Renal pelvis (tissue), 4 donors: ENCODE data around the gene FANCL. TPM values are rescaled to one million over a fixed set of nuclear protein-coding genes. Genes with fewer than 3 reads are reported as not detected.
"Not testable (repeated sequence)": the region's sequence is repeated elsewhere in the genome, so short reads cannot be mapped to it uniquely, and the experiment has no call there.

Experiments used
- DNase-seq: peaks from one replicate; pipeline ENCODE4 v3.0.0-alpha.2; 2013
- polyA plus RNA-seq, 3 donors: library from polyadenylated mRNA; unstranded; fragments of 120-200 nt; gene quantifications; one replicate each; pipeline ENCODE4 v1.2.1, GENCODE V29; 2013; ENCODE audit not compliant: insufficient read length in 3 of 3

FANCL gene
- polyA plus RNA-seq, 3 donors = 44.9 to 55.9 (median 54.9) TPM

GRCh38 chr2:58221909-58222308, 19.2 kb downstream of the FANCL start:
- DNase-seq = no peak

- no peak for DNase-seq
These were observed 25.7 kb downstream of the FANCL start for GRCh38 chr2:58215429-58215828.

- not testable (repeated sequence) for DNase-seq
These were observed 30.1 kb downstream of the FANCL start for GRCh38 chr2:58210951-58211568.

GRCh38 chr2:58207189-58207588, 33.9 kb downstream of the FANCL start:
- no peak for DNase-seq

- DNase-seq = no peak
These were observed 34.3 kb downstream of the FANCL start for GRCh38 chr2:58206785-58207184.

GRCh38 chr2:58204195-58204959, 36.7 kb downstream of the FANCL start:
- no peak for DNase-seq

GRCh38 chr2:58203018-58203417, 38.1 kb downstream of the FANCL start:
- DNase-seq = no peak

- DNase-seq = no peak
These were observed 38.7 kb downstream of the FANCL start for GRCh38 chr2:58202404-58202803.

- no peak for DNase-seq
These were observed 43.2 kb downstream of the FANCL start for GRCh38 chr2:58197894-58198293.

GRCh38 chr2:58195662-58196061, 45.5 kb downstream of the FANCL start:
- DNase-seq = no peak

- no peak for DNase-seq
These were observed 46.7 kb downstream of the FANCL start for GRCh38 chr2:58194458-58194857.

- not testable (repeated sequence) for DNase-seq
These were observed 54.1 kb downstream of the FANCL start for GRCh38 chr2:58187022-58187421.

GRCh38 chr2:58186501-58186900, 54.6 kb downstream of the FANCL start:
- no peak for DNase-seq

- no peak for DNase-seq
These were observed 58.6 kb downstream of the FANCL start for GRCh38 chr2:58182527-58182926.

- DNase-seq = no peak
These were observed 60.5 kb downstream of the FANCL start for GRCh38 chr2:58180635-58181034.

- DNase-seq = not testable (repeated sequence)
These were observed 61.0 kb downstream of the FANCL start for GRCh38 chr2:58180175-58180574.

GRCh38 chr2:58177187-58177586, 63.9 kb downstream of the FANCL start:
- DNase-seq = not testable (repeated sequence)

- DNase-seq = not testable (repeated sequence)
These were observed 69.3 kb downstream of the FANCL start for GRCh38 chr2:58171831-58172230.

- DNase-seq = not testable (repeated sequence)
These were observed 70.7 kb downstream of the FANCL start for GRCh38 chr2:58170334-58170933.

- DNase-seq = not testable (repeated sequence)
These were observed 71.3 kb downstream of the FANCL start for GRCh38 chr2:58169845-58170244.

- DNase-seq = not testable (repeated sequence)
These were observed 73.0 kb downstream of the FANCL start for GRCh38 chr2:58168130-58168529.

- DNase-seq = no peak
These were observed 77.2 kb downstream of the FANCL start for GRCh38 chr2:58163913-58164312.

GRCh38 chr2:58158481-58158880, 82.6 kb downstream of the FANCL start:
- no peak for DNase-seq
